ENCODE data around the gene CC2D2A. TPM values are rescaled to one million over a fixed set of nuclear protein-coding genes. Genes with fewer than 3 reads are reported as not detected.

The CC2D2A gene
- total and polyA plus RNA-seq, 8 donors: 5.7 to 32.7 (median 14.5) TPM

- TF ChIP-seq POLR2AphosphoS5 (IDR thresholded peaks at IDR 0.05) (no peak), EP300 (IDR thresholded peaks at IDR 0.05) (no peak), POLR2A (IDR thresholded peaks at IDR 0.05) (no peak)
- TF ChIP-seq, protein P1, sequence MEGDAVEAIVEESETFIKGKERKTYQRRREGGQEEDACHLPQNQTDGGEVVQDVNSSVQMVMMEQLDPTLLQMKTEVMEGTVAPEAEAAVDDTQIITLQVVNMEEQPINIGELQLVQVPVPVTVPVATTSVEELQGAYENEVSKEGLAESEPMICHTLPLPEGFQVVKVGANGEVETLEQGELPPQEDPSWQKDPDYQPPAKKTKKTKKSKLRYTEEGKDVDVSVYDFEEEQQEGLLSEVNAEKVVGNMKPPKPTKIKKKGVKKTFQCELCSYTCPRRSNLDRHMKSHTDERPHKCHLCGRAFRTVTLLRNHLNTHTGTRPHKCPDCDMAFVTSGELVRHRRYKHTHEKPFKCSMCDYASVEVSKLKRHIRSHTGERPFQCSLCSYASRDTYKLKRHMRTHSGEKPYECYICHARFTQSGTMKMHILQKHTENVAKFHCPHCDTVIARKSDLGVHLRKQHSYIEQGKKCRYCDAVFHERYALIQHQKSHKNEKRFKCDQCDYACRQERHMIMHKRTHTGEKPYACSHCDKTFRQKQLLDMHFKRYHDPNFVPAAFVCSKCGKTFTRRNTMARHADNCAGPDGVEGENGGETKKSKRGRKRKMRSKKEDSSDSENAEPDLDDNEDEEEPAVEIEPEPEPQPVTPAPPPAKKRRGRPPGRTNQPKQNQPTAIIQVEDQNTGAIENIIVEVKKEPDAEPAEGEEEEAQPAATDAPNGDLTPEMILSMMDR (IDR thresholded peaks at IDR 0.05): no peak
- H3K4me1 ChIP-seq: peaks cover 0 to 29% (median 9%) of the 10 kb centered on the region in 4 donors
- 64 to 85% (median 76%) methylated on average over 1 of the region's 1 CpG for WGBS, 5 donors
- H3K4me3 ChIP-seq: no peak overlapping the region
- no peaks in the 10 kb centered on the region for H3K36me3 ChIP-seq
- intact Hi-C loops (cut with DNase I; ENCODE audit: low total_unique reads): no loop called here
- no peak overlapping the region for H3K27ac ChIP-seq
- DNase-seq: no peak
- H3K9me3 ChIP-seq: no peaks in the 10 kb centered on the region
- no peaks in the 10 kb centered on the region for H3K27me3 ChIP-seq
These were observed 3.1 kb upstream of the CC2D2A start for GRCh38 chr4:15466596-15466995.

- Histone ChIP-seq H3K27me3 (no peaks in the 10 kb centered on the region), H3K9me3 (no peaks in the 10 kb centered on the region), H3K36me3 (no peaks in the 10 kb centered on the region), H3K4me1 (peaks cover 0 to 47% (median 22%) of the 10 kb centered on the region in 4 donors), H3K4me3 (peak overlapping the region; percentile 48 to 64 (median 54)), H3K27ac (peak overlapping the region in 4 of 5 donors; percentile 28 to 69 (median 50))
- TF ChIP-seq, protein P1 (IDR thresholded peaks at IDR 0.05): no peak
- no peak for TF ChIP-seq EP300 (IDR thresholded peaks at IDR 0.05)
- no peak for TF ChIP-seq POLR2A (IDR thresholded peaks at IDR 0.05)
- TF ChIP-seq POLR2AphosphoS5 (IDR thresholded peaks at IDR 0.05): no peak
- DNase-seq: no peak
- WGBS, 5 donors: 2 to 10% (median 4%) methylated on average over 3 of the region's 3 CpGs
- intact Hi-C loops (cut with DNase I; ENCODE audit: low total_unique reads): no loop called here
These were observed 420 bp downstream of the CC2D2A start for GRCh38 chr4:15470128-15470475.

- Histone ChIP-seq H3K27ac (no peak overlapping the region), H3K4me3 (no peak overlapping the region), H3K27me3 (no peaks in the 10 kb centered on the region), H3K4me1 (peaks cover 8 to 48% (median 26%) of the 10 kb centered on the region in 4 donors), H3K36me3 (peaks cover 0 to 19% (median 8%) of the 10 kb centered on the region in 4 donors), H3K9me3 (no peaks in the 10 kb centered on the region)
- 79 to 93% (median 88%) methylated on average over 5 of the region's 5 CpGs for WGBS, 5 donors
- TF ChIP-seq POLR2A (IDR thresholded peaks at IDR 0.05): no peak
- no peak for TF ChIP-seq POLR2AphosphoS5 (IDR thresholded peaks at IDR 0.05)
- TF ChIP-seq, protein P1 (IDR thresholded peaks at IDR 0.05): no peak
- no peak for TF ChIP-seq EP300 (IDR thresholded peaks at IDR 0.05)
- DNase-seq: no peak
- intact Hi-C loops (cut with DNase I; ENCODE audit: low total_unique reads): no loop called here
These were observed 6.7 kb downstream of the CC2D2A start for GRCh38 chr4:15476396-15476795.

GRCh38 chr4:15478724-15479088, 9.0 kb downstream of the CC2D2A start:
- peak overlapping the region in 3 of 5 donors; percentile 68 to 81 (median 77) for H3K27ac ChIP-seq
- H3K9me3 ChIP-seq: no peaks in the 10 kb centered on the region
- DNase-seq: no peak
- peaks cover 8 to 27% (median 17%) of the 10 kb centered on the region in 4 donors for H3K4me1 ChIP-seq
- peaks cover 0 to 36% (median 14%) of the 10 kb centered on the region in 4 donors for H3K36me3 ChIP-seq
- intact Hi-C loops (cut with DNase I; ENCODE audit: low total_unique reads): no loop called here
- H3K4me3 ChIP-seq: no peak overlapping the region
- TF ChIP-seq POLR2A (IDR thresholded peaks at IDR 0.05) (no peak), EP300 (IDR thresholded peaks at IDR 0.05) (no peak), POLR2AphosphoS5 (IDR thresholded peaks at IDR 0.05) (no peak)
- TF ChIP-seq, protein P1 (IDR thresholded peaks at IDR 0.05): no peak
- WGBS, 5 donors: 45 to 75% (median 58%) methylated on average over 5 of the region's 5 CpGs
- H3K27me3 ChIP-seq: no peaks in the 10 kb centered on the region
